Adrenal gland (tissue), 12 donors: ENCODE measurements around the gene MYO5A. TPM values are rescaled to one million over a fixed set of nuclear protein-coding genes. Genes with fewer than 3 reads are reported as not detected.

Experiments
- DNase-seq, 7 donors: peaks; one replicate each; pipeline ENCODE4 v3.0.0-alpha.2; 2019 to 2020
- H3K27ac ChIP-seq, 5 donors: fragments of 200-600 bp; sonication (generic) in 4 of 5; 1 replicate in 3 of 5; 2 replicates in 2 of 5; pipeline versions ENCODE4 v1.5.1 to v1.8.0; 2016 to 2020; ENCODE audit warnings: mild to moderate bottlenecking in 1 of 5
- H3K27me3 ChIP-seq: fragments of 200-600 bp; 2 replicates; pipeline ENCODE4 v1.8.0; 2021
- H3K36me3 ChIP-seq, 2 donors: fragments of 200-600 bp; replicated peaks in 1 of 2; 1 replicate in 1 of 2; 2 replicates in 1 of 2; pipeline versions ENCODE4 v1.5.1 to v1.8.0; 2018 to 2022
- H3K4me1 ChIP-seq, 2 donors: fragments of 200-600 bp; replicated peaks in 1 of 2; 1 replicate in 1 of 2; 2 replicates in 1 of 2; pipeline versions ENCODE4 v1.5.1 to v1.8.0; 2018 to 2021
- H3K4me3 ChIP-seq, 4 donors: fragments of 200-600 bp; sonication (generic) in 3 of 4; one replicate each; pipeline ENCODE4 v1.5.1; 2016 to 2018
- H3K9me3 ChIP-seq, 3 donors: fragments of 200-600 bp; sonication (generic) in 1 of 3; replicated peaks in 1 of 3; 1 replicate in 2 of 3; 2 replicates in 1 of 3; pipeline versions ENCODE4 v1.5.1 to v1.8.0; 2016 to 2021
- CTCF ChIP-seq, 6 experiments: fragments of 450-650 bp in 4 of 6; fragments of 200-600 bp in 2 of 6; sonication (generic) in 1 of 6; IDR thresholded peaks; 1 replicate in 5 of 6; 2 replicates in 1 of 6; pipeline versions ENCODE4 v1.5.1 to v1.8.0; 2016 to 2021; ENCODE audit warnings: antibody characterized with exemption in 6 of 6, mild to moderate bottlenecking in 2 of 6, moderate library complexity in 1 of 6
- POLR2A ChIP-seq, 2 donors: fragments of 450-650 bp; IDR thresholded peaks; one replicate each; pipeline ENCODE4 v1.6.1; 2017; ENCODE audit warnings: antibody characterized with exemption in 2 of 2, mild to moderate bottlenecking in 2 of 2, moderate library complexity in 1 of 2
- WGBS, 4 donors: extraction: QIAGEN DNeasy Blood & Tissue Kit in 2 of 4; methylation state at CpG; one replicate each; pipeline versions ENCODE4 v1.1.5 to v1.1.7; 2013 to 2017; 5-methylcytosine and 5-hydroxymethylcytosine counted together
- intact Hi-C, 2 donors: fragments of 100-400 bp; cut with DNase I; formaldehyde crosslinking; loops; one replicate each; pipeline versions ENCODE4 v1.14.1 to v1.15.0; 2022 to 2023
- polyA plus RNA-seq, 3 donors: library from polyadenylated mRNA; stranded (reverse); fragments of 200-250 nt in 2 of 3; fragments of 350-450 nt in 1 of 3; fragmentation: Illumina TruSeq in 1 of 3; extraction: RNeasy Lipid Tissue Mini Kit (QIAGEN cat#74804) in 1 of 3; gene quantifications; one replicate each; pipeline ENCODE4 v1.2.3, GENCODE V29; 2013 to 2014
- total RNA-seq, 9 donors: library from RNA; depleted of rRNA in 4 of 9; stranded (reverse); fragments of >200 nt in 4 of 9; fragments of 120-200 nt in 1 of 9; fragmentation: NEBNext Ultra II Directional in 1 of 9; extraction: Animal tissue kit (Norgen Biotek cat#: 25700) in 1 of 9; gene quantifications; one replicate each; pipeline versions ENCODE4 v1.1.0 to v1.2.4, GENCODE V29; 2013 to 2023
- donor health status: healthy with polysubstance abuse.
- donor health status: Bipolar disorder and iron deficiency.
- donor health status: DM: yes; HTN: yes; CAD: no.
- donor health status: DM: no; HTN: no; CAD: no.
- donor health status: DM: no; HTN: no; CAD: no.
- donor health status: DM: yes; HTN: yes; CAD: no.

Gene MYO5A
- total and polyA plus RNA-seq, 12 donors = 6.3 to 57.5 (median 39.6) TPM

GRCh38 chr15:52336529-52336928 is 192.2 kb downstream of the MYO5A start:
- WGBS, 4 donors = 88 to 91% (median 90%) methylated on average over 4 of the region's 4 CpGs

DNA sequence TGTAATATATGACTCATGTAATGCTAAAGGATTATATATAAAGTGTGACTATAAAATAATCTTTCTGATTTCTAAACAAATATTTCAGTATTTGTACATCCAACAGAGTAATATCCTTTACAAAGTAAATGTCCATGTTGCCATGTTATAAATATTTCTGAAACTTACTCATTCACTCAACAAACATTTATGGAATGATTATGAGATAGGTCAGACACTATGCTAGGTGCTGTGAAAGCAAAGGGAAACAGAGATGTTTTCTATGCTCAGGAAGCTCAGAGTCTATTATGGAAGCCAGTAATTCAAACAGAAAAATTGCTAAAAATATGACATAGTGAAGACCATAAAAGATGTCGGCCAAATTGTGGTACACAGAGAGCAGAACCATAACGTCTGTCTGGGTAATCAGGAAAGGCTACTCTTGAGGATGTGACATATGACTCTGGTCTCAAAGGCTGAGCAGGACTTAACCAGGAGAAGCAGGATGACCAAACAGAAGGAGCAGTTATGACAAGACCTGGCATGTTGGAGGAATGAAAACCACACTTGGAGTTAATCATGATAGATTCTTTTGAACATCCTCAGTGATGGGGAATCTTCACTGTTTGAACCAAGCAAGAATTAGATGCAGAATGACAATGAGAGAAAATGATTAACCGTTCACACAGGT is 194.1 kb downstream of the MYO5A start:
- intact Hi-C loops = no loop called here
- 85 to 94% (median 90%) methylated on average over 3 of the region's 3 CpGs for WGBS, 4 donors
- Histone ChIP-seq H3K36me3 (no peaks in the 10 kb centered on the region), H3K4me1 (no peaks in the 10 kb centered on the region), H3K27me3 (no peaks in the 10 kb centered on the region), H3K27ac (no peak overlapping the region), H3K4me3 (no peak overlapping the region), H3K9me3 (no peaks in the 10 kb centered on the region)
- no peak for DNase-seq
- TF ChIP-seq POLR2A (IDR thresholded peaks at IDR 0.05) (no peak), CTCF (IDR thresholded peaks at IDR 0.05) (no peak)

More at GRCh38 chr15:52336529-52336928, 192.2 kb downstream of the MYO5A start:
- intact Hi-C loops = no loop called here
- no peak for DNase-seq
- no peaks in the 10 kb centered on the region for H3K4me1 ChIP-seq
- TF ChIP-seq POLR2A (IDR thresholded peaks at IDR 0.05) = no peak
- no peak for TF ChIP-seq CTCF (IDR thresholded peaks at IDR 0.05)
- H3K36me3 ChIP-seq = peaks cover 0 to 4% of the 10 kb centered on the region in 2 donors
- H3K27me3 ChIP-seq = no peaks in the 10 kb centered on the region
- no peak overlapping the region for H3K4me3 ChIP-seq
- H3K27ac ChIP-seq = no peak overlapping the region
- no peaks in the 10 kb centered on the region for H3K9me3 ChIP-seq

DNA sequence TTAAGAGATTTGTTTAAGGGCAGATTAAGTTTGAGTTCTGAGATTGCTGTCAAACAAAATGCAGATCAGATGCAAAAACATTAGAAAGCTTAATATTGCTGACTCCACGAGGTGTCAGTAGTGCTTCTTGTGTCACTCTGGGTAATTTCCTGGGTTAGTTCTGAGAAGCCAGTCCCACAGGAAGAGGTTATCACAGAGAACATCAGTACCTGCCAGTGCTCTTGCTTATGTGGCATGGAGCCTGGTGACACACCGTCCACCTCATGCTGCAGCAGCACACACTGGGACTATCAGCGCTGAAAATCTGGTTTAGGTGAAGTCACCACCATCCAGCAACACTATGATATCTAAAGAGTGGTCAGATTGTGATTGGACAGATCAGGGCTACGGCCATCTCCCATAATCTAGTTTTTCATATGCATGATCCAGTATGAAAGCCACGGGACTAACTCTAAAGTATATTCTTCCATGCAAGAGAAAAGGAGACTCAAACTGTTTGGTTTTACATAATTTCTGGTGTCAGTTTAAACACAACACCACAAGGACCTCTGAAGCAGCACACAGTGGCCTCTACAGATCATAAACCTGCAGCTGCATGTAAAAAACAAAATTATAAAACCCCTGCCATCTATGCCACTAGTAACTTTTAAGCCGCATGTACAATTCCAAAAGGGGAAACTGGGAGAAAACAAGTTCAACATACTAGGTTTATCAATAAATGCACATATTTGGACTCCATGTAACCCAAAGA is 197.0 kb downstream of the MYO5A start:
- H3K4me1 ChIP-seq = peaks cover 0 to 3% of the 10 kb centered on the region in 2 donors
- H3K36me3 ChIP-seq = peaks cover 0 to 12% of the 10 kb centered on the region in 2 donors
- no peaks in the 10 kb centered on the region for H3K27me3 ChIP-seq
- peak in 4 of 6 experiments; percentile 40 to 59 (median 51) for TF ChIP-seq CTCF (IDR thresholded peaks at IDR 0.05)
- TF ChIP-seq POLR2A (IDR thresholded peaks at IDR 0.05) = no peak
- intact Hi-C loops = no loop called here
- WGBS, 4 donors = 45 to 54% (median 50%) methylated on average over 6 of the region's 6 CpGs
- DNase-seq = peak; percentile 23 to 68 (median 34)
- H3K9me3 ChIP-seq = no peaks in the 10 kb centered on the region
- H3K27ac ChIP-seq = no peak overlapping the region
- no peak overlapping the region for H3K4me3 ChIP-seq

DNA sequence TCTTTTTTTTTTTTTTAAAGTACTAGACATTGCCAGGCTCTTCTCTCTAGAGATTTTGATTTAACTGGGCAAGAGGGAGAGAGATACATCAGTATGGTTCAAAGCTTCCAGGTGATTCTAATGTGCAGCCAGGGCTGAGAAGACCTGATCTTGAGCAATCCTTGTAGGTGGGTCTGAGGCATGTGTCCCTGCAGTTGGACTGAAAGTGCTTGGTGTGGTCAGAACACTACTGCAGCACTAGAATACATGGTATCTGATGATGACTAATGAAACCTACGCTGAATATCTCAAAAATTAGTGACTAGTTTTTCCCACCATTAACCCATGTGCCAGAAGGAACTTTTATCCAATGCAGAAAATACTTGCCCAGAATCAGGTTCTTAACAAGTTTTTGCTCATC is 198.7 kb downstream of the MYO5A start:
- intact Hi-C loops = no loop called here
- H3K27ac ChIP-seq = no peak overlapping the region
- DNase-seq = no peak
- no peaks in the 10 kb centered on the region for H3K27me3 ChIP-seq
- H3K36me3 ChIP-seq = peaks cover 0 to 12% of the 10 kb centered on the region in 2 donors
- peaks cover 0 to 3% of the 10 kb centered on the region in 2 donors for H3K4me1 ChIP-seq
- no peaks in the 10 kb centered on the region for H3K9me3 ChIP-seq
- TF ChIP-seq CTCF (IDR thresholded peaks at IDR 0.05) = no peak
- no peak for TF ChIP-seq POLR2A (IDR thresholded peaks at IDR 0.05)
- no peak overlapping the region for H3K4me3 ChIP-seq
- 72 to 93% (median 82%) methylated on average over 1 of the region's 1 CpG for WGBS, 4 donors
